K562 (cell line): ENCODE results near the gene KLF13. TPM values are rescaled to one million over a fixed set of nuclear protein-coding genes. Genes with fewer than 3 reads are reported as not detected.

Experiments used
- ATAC-seq: fragments of 200-7000 bp; cut with Tn5 transposase; 3 replicates; pipeline ENCODE4 v1.9.1; 2020; ENCODE audit warnings: moderate library complexity
- BruUV-seq: library from RNA; stranded (reverse); fragments of 400-500 nt; replicated peaks from 2 replicates; lab custom pipeline; 2021; lab: Mats Ljungman, UMichigan
- CTCF ChIA-PET: fragments of 300-600 bp; formaldehyde crosslinking; extraction: SDS; loops from one replicate; lab custom pipeline; 2021; ENCODE audit warnings: low intra/inter-chr PET ratio; lab: Yijun Ruan, JAX
- POLR2A ChIA-PET: fragments of 300-600, 350-650 bp; sonication (Branson Sonifier 250); formaldehyde crosslinking; extraction: SDS; loops from one replicate; lab custom pipeline; 2021; ENCODE audit warnings: antibody characterized with exemption, inconsistent platforms; lab: Yijun Ruan, JAX
- DNase-seq, 4 experiments: peaks; one replicate each; pipeline versions ENCODE4 v3.0.0 to v3.0.0-alpha.2; 2011 to 2018; ENCODE audit warnings: low spot score in 3 of 4, mixed read lengths in 3 of 4; ENCODE audit errors: extremely low read depth in 1 of 4
- FAIRE-seq: peaks from 2 replicates; lab custom pipeline; 2011; peaks lifted over from hg19 to GRCh38; lab: Jason Lieb, UNC
- H2AFZ ChIP-seq: 2 replicates; pipeline ENCODE4 v1.6.0; 2011; ENCODE audit warnings: low read depth, low read length, control low read depth, inconsistent platforms
- H3K27ac ChIP-seq: fragments of 200-600 bp; 3 replicates; pipeline ENCODE4 v1.8.0; 2011; ENCODE audit warnings: low read depth, mild to moderate bottlenecking, control low read depth, inconsistent platforms, low read length, moderate library complexity, mixed read lengths; ENCODE audit errors: extremely low read depth
- H3K27me3 ChIP-seq, 2 experiments: fragments of 300-600 bp in 1 of 2; 2 replicates in 1 of 2; 3 replicates in 1 of 2; pipeline versions ENCODE4 v1.6.0 to v1.8.0; 2011; ENCODE audit warnings: inconsistent platforms in 2 of 2, low read length in 2 of 2, mild to moderate bottlenecking in 1 of 2, mixed read lengths in 1 of 2, moderate library complexity in 1 of 2; ENCODE audit not compliant: control insufficient read depth in 2 of 2, insufficient read depth in 2 of 2
- H3K36me3 ChIP-seq: fragments of 300-600 bp; 3 replicates; pipeline ENCODE4 v1.8.0; 2011; ENCODE audit warnings: mild to moderate bottlenecking, low read length, inconsistent platforms; ENCODE audit not compliant: control insufficient read depth, insufficient read depth
- H3K4me1 ChIP-seq, 2 experiments: fragments of 200-600 bp in 1 of 2; replicated peaks in 1 of 2; 2 replicates in 1 of 2; 3 replicates in 1 of 2; pipeline versions ENCODE4 v1.5.1 to v1.8.0; 2011; ENCODE audit warnings: inconsistent platforms in 2 of 2, low read length in 2 of 2, mild to moderate bottlenecking in 1 of 2, mixed read lengths in 1 of 2, moderate library complexity in 1 of 2; ENCODE audit not compliant: control insufficient read depth in 2 of 2, insufficient read depth in 2 of 2
- H3K4me2 ChIP-seq: 2 replicates; pipeline ENCODE4 v1.6.1; 2011; ENCODE audit warnings: low read length, control low read depth, inconsistent platforms, mixed read lengths; ENCODE audit not compliant: insufficient read depth
- H3K4me3 ChIP-seq: fragments of 200-600 bp; sonication (generic), shearing (Covaris generic); 2 replicates; pipeline ENCODE4 v1.5.1; 2016; ENCODE audit warnings: control low read depth, inconsistent platforms
- H3K79me2 ChIP-seq: fragments of 200-600 bp; 3 replicates; pipeline ENCODE4 v1.8.0; 2011; ENCODE audit warnings: low read length, inconsistent platforms; ENCODE audit not compliant: control insufficient read depth, insufficient read depth
- H3K9ac ChIP-seq, 2 experiments: 2 replicates each; pipeline versions ENCODE4 v1.6.0 to v1.6.1; 2011; ENCODE audit warnings: low read depth in 2 of 2, low read length in 2 of 2, control low read depth in 1 of 2, inconsistent platforms in 1 of 2, mild to moderate bottlenecking in 1 of 2, mixed read lengths in 1 of 2; ENCODE audit not compliant: insufficient read depth in 1 of 2
- H3K9me1 ChIP-seq: one replicate; pipeline ENCODE4 v1.6.0; 2011; ENCODE audit warnings: inconsistent platforms, mild to moderate bottlenecking, low read length, moderate library complexity; ENCODE audit not compliant: control insufficient read depth, insufficient read depth
- H3K9me3 ChIP-seq: replicated peaks from 2 replicates; pipeline ENCODE4 v1.5.1; 2011; ENCODE audit warnings: low read depth, low read length, inconsistent platforms; ENCODE audit not compliant: control insufficient read depth, insufficient read depth
- H4K20me1 ChIP-seq: replicated peaks from 2 replicates; pipeline ENCODE4 v1.6.1; 2011; ENCODE audit warnings: low read length, inconsistent platforms, mixed read lengths; ENCODE audit not compliant: control insufficient read depth, insufficient read depth
- BCOR ChIP-seq: fragments of 450-650 bp; IDR thresholded peaks from 2 replicates; pipeline ENCODE4 v1.6.1; 2016
- DACH1 ChIP-seq: fragments of 450-650 bp; IDR thresholded peaks from 2 replicates; pipeline ENCODE4 v1.6.1; 2018; ENCODE audit not compliant: partially characterized antibody
- ESRRA ChIP-seq: fragments of 450-650 bp; IDR thresholded peaks from 2 replicates; pipeline ENCODE4 v1.6.1; 2014; ENCODE audit warnings: low read depth, mild to moderate bottlenecking, moderate library complexity, borderline replicate concordance
- EWSR1 ChIP-seq: fragments of 450-650 bp; IDR thresholded peaks from 2 replicates; pipeline ENCODE4 v1.6.1; 2018; ENCODE audit warnings: borderline replicate concordance, mild to moderate bottlenecking, low read depth, moderate library complexity; ENCODE audit not compliant: partially characterized antibody
- MTF1 ChIP-seq: fragments of 250-450 bp; sonication (Bioruptor Pico); IDR thresholded peaks from 2 replicates; pipeline ENCODE4 v1.9.0; 2021; ENCODE audit warnings: moderate library complexity, mild to moderate bottlenecking, inconsistent platforms, borderline replicate concordance
- NCOR1 ChIP-seq: fragments of 450-650 bp; IDR thresholded peaks from 2 replicates; pipeline ENCODE4 v1.6.1; 2016; ENCODE audit warnings: mild to moderate bottlenecking, moderate library complexity
- SAFB2 ChIP-seq: fragments of 200-400 bp; formaldehyde crosslinking; IDR thresholded peaks from 2 replicates; pipeline ENCODE4 v1.6.1; 2018; ENCODE audit warnings: borderline replicate concordance, low read length, low read depth, moderate library complexity; ENCODE audit not compliant: severe bottlenecking
- ZBTB33 ChIP-seq: sonication (generic); formaldehyde crosslinking; IDR thresholded peaks from 2 replicates; pipeline ENCODE4 v1.8.1; 2023; ENCODE audit warnings: mild to moderate bottlenecking, missing genetic modification reagents
- ZNF121 ChIP-seq: sonication (generic); formaldehyde crosslinking; conservative IDR thresholded peaks from 2 replicates; pipeline ENCODE4 v1.8.0; 2022; ENCODE audit warnings: missing genetic modification reagents
- WGBS: fragments of 100-300 bp; shearing (Covaris generic); methylation state at CpG from one replicate; pipeline ENCODE4 v1.1.6; 2016; ENCODE audit warnings: low coverage, mixed read lengths; ENCODE audit not compliant: insufficient coverage; ENCODE audit errors: missing lambda C conversion rate; 5-methylcytosine and 5-hydroxymethylcytosine counted together
- in situ Hi-C: fragments of 300-500 bp; cut with MboI; formaldehyde crosslinking; loops from 4 replicates; pipeline ENCODE4 v1.15.0; 2018; ENCODE audit warnings: inconsistent platforms, mixed read lengths
- intact Hi-C: fragments of 100-400 bp; cut with micrococcal nuclease; formaldehyde crosslinking; loops from 2 replicates; pipeline ENCODE4 v1.14.2; 2022
- polyA plus RNA-seq, 8 experiments: library from polyadenylated mRNA; depleted of rRNA in 4 of 8; stranded (reverse) in 5 of 8; unstranded in 3 of 8; fragments of >200 nt; fragmentation: Nextera tagmentation in 2 of 8; fragmentation: Illumina TruSeq in 1 of 8; extraction: Ambion mirVana in 2 of 8; extraction: Trizol in 1 of 8; gene quantifications; 2 replicates each; pipeline versions ENCODE4 v1.2.1 to v1.2.3, GENCODE V29; 2011 to 2014; ENCODE audit warnings: inconsistent platforms in 1 of 8, missing spikeins in 1 of 8
- total RNA-seq, 7 experiments: library from RNA; depleted of rRNA in 6 of 7; stranded (reverse); fragments of >200 nt in 6 of 7; fragmentation: Illumina TruSeq in 2 of 7; extraction: Trizol in 2 of 7; gene quantifications; 2 replicates each; pipeline versions ENCODE4 v1.2.1 to v1.2.3, GENCODE V29; 2011 to 2021; ENCODE audit warnings: low replicate concordance in 1 of 7
- TF ChIP-seq, protein P1 (sequence below): fragments of 200-400 bp; formaldehyde crosslinking; IDR thresholded peaks from 2 replicates; pipeline ENCODE4 v1.6.1; 2017; ENCODE audit warnings: mild to moderate bottlenecking, low read depth, low read length, moderate library complexity
- TF ChIP-seq, protein P2 (sequence below): fragments of 450-650 bp; formaldehyde crosslinking; IDR thresholded peaks from 2 replicates; pipeline ENCODE4 v1.4.0; 2022; ENCODE audit warnings: mild to moderate bottlenecking, moderate library complexity

The KLF13 gene
- total and polyA plus RNA-seq, 9 of the 15 experiments (the other 6 are each of a cell fraction or from before 2014, with no cell fraction given) = 1.8 to 10.5 (median 4.8) TPM

DNA sequence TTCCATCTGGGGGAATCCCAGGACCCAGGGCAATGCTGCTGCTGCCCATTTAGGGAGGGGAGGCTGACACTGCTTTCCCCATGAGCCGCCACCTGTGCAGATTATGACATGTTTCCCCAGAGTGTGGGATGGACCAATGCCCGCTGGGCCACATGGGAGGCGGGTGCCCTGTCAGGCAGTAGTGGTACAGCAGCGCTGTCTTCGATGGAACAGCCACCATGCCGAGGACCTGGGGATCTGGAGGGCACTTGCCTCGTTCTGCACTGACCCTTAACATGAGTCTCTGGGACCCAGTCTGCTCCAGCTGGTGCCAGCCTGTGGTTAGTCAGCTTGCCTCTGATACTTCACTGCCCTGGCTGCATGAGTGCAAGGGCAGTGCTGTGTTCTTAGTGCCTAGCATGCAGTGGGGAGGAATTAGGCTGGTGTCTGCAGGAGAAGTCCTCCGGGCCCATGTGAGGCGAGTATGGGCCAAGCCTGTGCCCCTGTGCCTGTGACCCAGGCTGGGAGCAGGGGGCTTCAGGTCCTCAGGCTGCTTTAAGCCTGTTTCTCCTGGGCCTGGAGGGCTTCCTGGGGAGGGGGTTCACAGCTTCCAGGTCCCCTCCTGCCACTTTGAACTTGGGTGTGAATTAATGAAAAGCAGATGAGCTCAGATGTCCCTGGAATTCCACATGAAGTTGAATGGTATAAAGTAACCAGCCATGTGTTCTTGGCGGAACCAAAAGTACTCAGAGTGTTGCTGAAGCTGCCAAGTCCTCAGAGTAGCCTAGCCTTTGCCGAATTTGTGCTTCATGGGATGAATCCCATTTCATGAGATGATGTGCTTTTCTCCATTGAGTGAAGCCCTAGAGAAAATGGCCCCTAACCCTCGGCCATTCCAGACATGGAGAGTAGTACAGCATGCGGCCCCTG lies 22.9 kb downstream of the KLF13 start:
- Histone ChIP-seq H3K27me3 (peaks cover 0 to 9% of the 10 kb centered on the region in 2 experiments; a peak in 2 of 5 replicates), H3K9me1 (peaks cover 3% of the 10 kb centered on the region), H3K4me2 (no peak overlapping the region), H4K20me1 (peaks cover 24% of the 10 kb centered on the region), H3K79me2 (no peaks in the 10 kb centered on the region), H2AFZ (no peak overlapping the region), H3K9ac (no peak overlapping the region), H3K4me1 (peaks cover 14 to 42% of the 10 kb centered on the region in 2 experiments; a peak in 4 of 5 replicates), H3K4me3 (no peak overlapping the region), H3K27ac (no peak overlapping the region), H3K9me3 (no peaks in the 10 kb centered on the region), H3K36me3 (no peaks in the 10 kb centered on the region)
- ChIA-PET POLR2A (interaction anchor here (0.6 to 1.4 kb wide), 2 partner anchors 10 to 11 kb away, joined by 3 read pairs; no protein-coding TSS in a partner anchor), CTCF (no interaction called here)
- FAIRE-seq (no peak), DNase-seq (no peak), ATAC-seq (no peak)
- no peak for TF ChIP-seq ZBTB33
- no peak for TF ChIP-seq BCOR
- TF ChIP-seq ZNF121 (CRISPR knock-in tag) = no peak
- no peak for TF ChIP-seq DACH1
- TF ChIP-seq, protein P1, sequence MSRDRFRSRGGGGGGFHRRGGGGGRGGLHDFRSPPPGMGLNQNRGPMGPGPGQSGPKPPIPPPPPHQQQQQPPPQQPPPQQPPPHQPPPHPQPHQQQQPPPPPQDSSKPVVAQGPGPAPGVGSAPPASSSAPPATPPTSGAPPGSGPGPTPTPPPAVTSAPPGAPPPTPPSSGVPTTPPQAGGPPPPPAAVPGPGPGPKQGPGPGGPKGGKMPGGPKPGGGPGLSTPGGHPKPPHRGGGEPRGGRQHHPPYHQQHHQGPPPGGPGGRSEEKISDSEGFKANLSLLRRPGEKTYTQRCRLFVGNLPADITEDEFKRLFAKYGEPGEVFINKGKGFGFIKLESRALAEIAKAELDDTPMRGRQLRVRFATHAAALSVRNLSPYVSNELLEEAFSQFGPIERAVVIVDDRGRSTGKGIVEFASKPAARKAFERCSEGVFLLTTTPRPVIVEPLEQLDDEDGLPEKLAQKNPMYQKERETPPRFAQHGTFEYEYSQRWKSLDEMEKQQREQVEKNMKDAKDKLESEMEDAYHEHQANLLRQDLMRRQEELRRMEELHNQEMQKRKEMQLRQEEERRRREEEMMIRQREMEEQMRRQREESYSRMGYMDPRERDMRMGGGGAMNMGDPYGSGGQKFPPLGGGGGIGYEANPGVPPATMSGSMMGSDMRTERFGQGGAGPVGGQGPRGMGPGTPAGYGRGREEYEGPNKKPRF = no peak
- TF ChIP-seq, protein P2, sequence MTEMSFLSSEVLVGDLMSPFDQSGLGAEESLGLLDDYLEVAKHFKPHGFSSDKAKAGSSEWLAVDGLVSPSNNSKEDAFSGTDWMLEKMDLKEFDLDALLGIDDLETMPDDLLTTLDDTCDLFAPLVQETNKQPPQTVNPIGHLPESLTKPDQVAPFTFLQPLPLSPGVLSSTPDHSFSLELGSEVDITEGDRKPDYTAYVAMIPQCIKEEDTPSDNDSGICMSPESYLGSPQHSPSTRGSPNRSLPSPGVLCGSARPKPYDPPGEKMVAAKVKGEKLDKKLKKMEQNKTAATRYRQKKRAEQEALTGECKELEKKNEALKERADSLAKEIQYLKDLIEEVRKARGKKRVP (CRISPR knock-in tag) = no peak
- TF ChIP-seq SAFB2 = no peak
- no peak for TF ChIP-seq ESRRA
- TF ChIP-seq MTF1 (CRISPR knock-in tag) = no peak
- TF ChIP-seq NCOR1 = no peak
- TF ChIP-seq EWSR1 = no peak
- intact Hi-C loops (no loop called here), in situ Hi-C loops (no loop called here)
- 31% methylated on average over 13 of the region's 13 CpGs for WGBS
- no TSS peak for BruUV-seq
